HEK293 (cell line): ENCODE measurements around the gene TNFRSF6B.

Source experiments
- CTCF ChIA-PET: fragments of 350-600 bp; formaldehyde crosslinking; extraction: SDS; loops from one replicate; lab custom pipeline; 2021; ENCODE audit warnings: antibody characterized with exemption; lab: Yijun Ruan, JAX
- POLR2A ChIA-PET: fragments of 300-600 bp; formaldehyde crosslinking; extraction: SDS; loops from one replicate; lab custom pipeline; 2020; ENCODE audit warnings: antibody characterized with exemption, inconsistent platforms; lab: Yijun Ruan, JAX
- H3K27ac ChIP-seq: fragments of 200-500 bp; sonication (Bioruptor generic); 2 replicates; pipeline ENCODE4 v1.5.1; 2014; ENCODE audit warnings: low read depth, low read length, control low read depth, inconsistent platforms; ENCODE audit errors: extremely low read depth
- H3K36me3 ChIP-seq, 2 experiments: fragments of 200-500 bp in 1 of 2; sonication (Bioruptor generic) in 1 of 2; 1 replicate in 1 of 2; 2 replicates in 1 of 2; pipeline ENCODE4 v1.5.1; 2014 to 2017; ENCODE audit warnings: inconsistent platforms in 2 of 2, low read length in 2 of 2; ENCODE audit not compliant: control insufficient read depth in 2 of 2, insufficient read depth in 1 of 2
- H3K4me1 ChIP-seq: fragments of 200-500 bp; sonication (Bioruptor generic); 2 replicates; pipeline ENCODE4 v1.5.1; 2014; ENCODE audit warnings: mild to moderate bottlenecking, low read length, inconsistent platforms; ENCODE audit not compliant: control insufficient read depth, insufficient read depth
- H3K4me3 ChIP-seq: 2 replicates; pipeline ENCODE4 v1.5.1; 2011; ENCODE audit warnings: low read depth, mild to moderate bottlenecking, control low read depth, low read length, moderate library complexity
- H3K9me3 ChIP-seq: fragments of 200-500 bp; sonication (Bioruptor generic); 2 replicates; pipeline ENCODE4 v1.5.1; 2014; ENCODE audit warnings: low read depth, low read length, inconsistent platforms; ENCODE audit not compliant: control insufficient read depth, insufficient read depth
- HOXA7 ChIP-seq: sonication (generic); formaldehyde crosslinking; IDR thresholded peaks from 2 replicates; pipeline ENCODE4 v1.8.1; 2022; ENCODE audit warnings: missing genetic modification reagents, borderline replicate concordance
- KLF16 ChIP-seq: fragments of 450-650 bp; formaldehyde crosslinking; IDR thresholded peaks from 2 replicates; pipeline ENCODE4 v1.5.1; 2017; ENCODE audit warnings: missing biosample characterization, missing genetic modification characterization
- PRDM2 ChIP-seq: fragments of 450-650 bp; formaldehyde crosslinking; IDR thresholded peaks from 2 replicates; pipeline ENCODE4 v1.5.1; 2016; ENCODE audit warnings: missing biosample characterization, missing genetic modification characterization, borderline replicate concordance
- PRDM4 ChIP-seq: fragments of 450-650 bp; formaldehyde crosslinking; IDR thresholded peaks from 2 replicates; pipeline ENCODE4 v1.5.1; 2017; ENCODE audit warnings: missing biosample characterization, missing genetic modification characterization
- SP7 ChIP-seq: fragments of 450-650 bp; formaldehyde crosslinking; IDR thresholded peaks from 2 replicates; pipeline ENCODE4 v1.5.1; 2016; ENCODE audit warnings: missing biosample characterization, missing genetic modification characterization
- TRIM28 ChIP-seq: IDR thresholded peaks from 2 replicates; pipeline ENCODE4 v1.6.1; 2011; ENCODE audit warnings: low read length, control low read depth, borderline replicate concordance
- ZBTB44 ChIP-seq: fragments of 450-650 bp; IDR thresholded peaks from 2 replicates; pipeline ENCODE4 v1.5.1; 2018; ENCODE audit warnings: missing biosample characterization, mild to moderate bottlenecking, missing genetic modification characterization
- ZFP3 ChIP-seq: fragments of 450-650 bp; formaldehyde crosslinking; IDR thresholded peaks from 2 replicates; pipeline ENCODE4 v1.5.1; 2016; ENCODE audit warnings: low read depth, missing biosample characterization, missing genetic modification characterization
- ZFP41 ChIP-seq: fragments of 450-650 bp; formaldehyde crosslinking; IDR thresholded peaks from 2 replicates; pipeline ENCODE4 v1.5.1; 2016; ENCODE audit warnings: missing biosample characterization, missing genetic modification characterization, borderline replicate concordance
- ZNF148 ChIP-seq: fragments of 450-650 bp; formaldehyde crosslinking; IDR thresholded peaks from 2 replicates; pipeline ENCODE4 v1.5.0; 2017; ENCODE audit warnings: missing biosample characterization, missing genetic modification characterization, borderline replicate concordance
- ZNF174 ChIP-seq: fragments of 450-650 bp; formaldehyde crosslinking; IDR thresholded peaks from 2 replicates; pipeline ENCODE4 v1.5.0; 2017; ENCODE audit warnings: missing biosample characterization, mild to moderate bottlenecking, missing genetic modification characterization
- ZNF184 ChIP-seq: fragments of 450-650 bp; IDR thresholded peaks from 2 replicates; pipeline ENCODE4 v1.5.1; 2018; ENCODE audit warnings: missing biosample characterization, mild to moderate bottlenecking, missing genetic modification characterization
- ZNF202 ChIP-seq: fragments of 450-650 bp; formaldehyde crosslinking; IDR thresholded peaks from 2 replicates; pipeline ENCODE4 v1.5.1; 2016; ENCODE audit warnings: missing biosample characterization, missing genetic modification characterization, borderline replicate concordance
- ZNF548 ChIP-seq: fragments of 450-650 bp; formaldehyde crosslinking; IDR thresholded peaks from 2 replicates; pipeline ENCODE4 v1.5.1; 2016; ENCODE audit warnings: missing biosample characterization, missing genetic modification characterization
- ZNF610 ChIP-seq: fragments of 450-650 bp; formaldehyde crosslinking; IDR thresholded peaks from 2 replicates; pipeline ENCODE4 v1.5.1; 2016; ENCODE audit warnings: missing biosample characterization, missing genetic modification characterization, borderline replicate concordance
- ZNF654 ChIP-seq: fragments of 450-650 bp; formaldehyde crosslinking; IDR thresholded peaks from 2 replicates; pipeline ENCODE4 v1.5.1; 2016; ENCODE audit warnings: low read depth, missing biosample characterization, missing genetic modification characterization
- ZNF658 ChIP-seq: fragments of 450-650 bp; formaldehyde crosslinking; IDR thresholded peaks from 2 replicates; pipeline ENCODE4; 2016; ENCODE audit warnings: missing biosample characterization, missing genetic modification characterization
- ZNF843 ChIP-seq: fragments of 450-650 bp; formaldehyde crosslinking; IDR thresholded peaks from 2 replicates; pipeline ENCODE4 v1.5.1; 2016; ENCODE audit warnings: missing biosample characterization, missing genetic modification characterization
- ZSCAN5A ChIP-seq: fragments of 450-650 bp; formaldehyde crosslinking; IDR thresholded peaks from 2 replicates; pipeline ENCODE4 v1.5.1; 2016; ENCODE audit warnings: missing biosample characterization, missing genetic modification characterization

The TNFRSF6B gene

GRCh38 chr20:63702751-63703470, 6.5 kb downstream of the TNFRSF6B start:
- no peak overlapping the region for H3K4me3 ChIP-seq
- ChIA-PET POLR2A (interaction anchor here (1.2 to 1.4 kb wide), 2 partner anchors 38 to 162 kb away, joined by 3 to 6 read pairs; partner anchors contain the start of gene TPD52L2), CTCF (interaction anchor here (1.0 kb wide), 1 partner anchor 271 kb away, joined by 4 read pairs; no protein-coding TSS in a partner anchor)
- peaks cover 0 to 42% of the 10 kb centered on the region in 2 experiments; a peak in 1 of 3 replicates for H3K36me3 ChIP-seq
- no peaks in the 10 kb centered on the region for H3K4me1 ChIP-seq
- no peaks in the 10 kb centered on the region for H3K9me3 ChIP-seq
- no peak overlapping the region for H3K27ac ChIP-seq
- TF ChIP-seq PRDM4 (no peak), HOXA7 (CRISPR knock-in tag) (no peak), ZNF174 (tag by site-specific recombination) (no peak), ZNF610 (tag by site-specific recombination) (no peak), ZFP3 (tag by site-specific recombination) (no peak)

GRCh38 chr20:63703471-63703975, 7.1 kb downstream of the TNFRSF6B start:
- peaks cover 0 to 42% of the 10 kb centered on the region in 2 experiments; a peak in 1 of 3 replicates for H3K36me3 ChIP-seq
- no peak overlapping the region for H3K4me3 ChIP-seq
- TF ChIP-seq ZNF658 (no peak), TRIM28 (no peak), ZFP41 (tag by site-specific recombination) (no peak), ZNF202 (tag by site-specific recombination) (no peak), ZBTB44 (tag by site-specific recombination) (no peak), ZSCAN5A (no peak), ZNF843 (no peak), SP7 (tag by site-specific recombination) (no peak), ZNF548 (tag by site-specific recombination) (no peak), ZNF184 (no peak), KLF16 (tag by site-specific recombination) (no peak), ZNF654 (tag by site-specific recombination) (no peak), PRDM2 (tag by site-specific recombination) (no peak), ZNF148 (no peak)
- no peak overlapping the region for H3K27ac ChIP-seq
- no peaks in the 10 kb centered on the region for H3K4me1 ChIP-seq
- ChIA-PET POLR2A (interaction anchor here (1.2 to 1.4 kb wide), 2 partner anchors 37 to 161 kb away, joined by 3 to 6 read pairs; partner anchors contain the start of gene TPD52L2), CTCF (interaction anchor here (1.0 kb wide), 1 partner anchor 270 kb away, joined by 4 read pairs; no protein-coding TSS in a partner anchor)
- no peaks in the 10 kb centered on the region for H3K9me3 ChIP-seq
